ACHN (cell line): ENCODE data around the gene PXMP2.
"Not testable (repeated sequence)": the region's sequence is repeated elsewhere in the genome, so short reads cannot be mapped to it uniquely, and the experiment has no call there.

ENCODE experiments used
- DNase-seq: peaks from one replicate; pipeline ENCODE4 v3.0.0-alpha.2; 2015
- in situ Hi-C: cut with HindIII; loops from 2 replicates; pipeline ENCODE4 v1.10.0; 2017; ENCODE audit warnings: low sequenced_read_pairs, low pct_ligation_motif_present, low pct_unique_long_range_greater_than_20kb

The PXMP2 gene

GRCh38 chr12:132677492-132677891 is 9.9 kb upstream of the PXMP2 start:
- in situ Hi-C loops = no loop called here
- no peak for DNase-seq

- in situ Hi-C loops = no loop called here
- DNase-seq = no peak
Measured at GRCh38 chr12:132685400-132685799, 2.0 kb upstream of the PXMP2 start.

GRCh38 chr12:132686825-132687210 is 569 bp upstream of the PXMP2 start:
- DNase-seq = no peak

GRCh38 chr12:132689227-132689626 is 1.8 kb downstream of the PXMP2 start:
- DNase-seq = no peak
- in situ Hi-C loops = no loop called here

More at GRCh38 chr12:132686825-132687210, 569 bp upstream of the PXMP2 start:
- in situ Hi-C loops = no loop called here

- in situ Hi-C loops = no loop called here
Measured at GRCh38 chr12:132690112-132690511, 2.7 kb downstream of the PXMP2 start.

GRCh38 chr12:132692030-132692429 is 4.6 kb downstream of the PXMP2 start:
- DNase-seq, in situ Hi-C loops: not testable (repeated sequence)

More at GRCh38 chr12:132690112-132690511, 2.7 kb downstream of the PXMP2 start:
- DNase-seq = no peak

- DNase-seq, in situ Hi-C loops: not testable (repeated sequence)
Measured at GRCh38 chr12:132694888-132695287, 7.5 kb downstream of the PXMP2 start.

- DNase-seq = no peak
- in situ Hi-C loops = no loop called here
Measured at GRCh38 chr12:132695431-132695830, 8.0 kb downstream of the PXMP2 start.

GRCh38 chr12:132698341-132698740 is 11.0 kb downstream of the PXMP2 start:
- DNase-seq = no peak
- in situ Hi-C loops = no loop called here

GRCh38 chr12:132700212-132700822 is 12.9 kb downstream of the PXMP2 start:
- no peak for DNase-seq

GRCh38 chr12:132702640-132703039 is 15.3 kb downstream of the PXMP2 start:
- DNase-seq = no peak
- in situ Hi-C loops = no loop called here

More at GRCh38 chr12:132700212-132700822, 12.9 kb downstream of the PXMP2 start:
- in situ Hi-C loops = no loop called here

GRCh38 chr12:132703641-132704040 is 16.3 kb downstream of the PXMP2 start:
- in situ Hi-C loops = no loop called here
- DNase-seq = no peak

- in situ Hi-C loops = no loop called here
- DNase-seq = no peak
Measured at GRCh38 chr12:132707241-132707640, 19.9 kb downstream of the PXMP2 start.

GRCh38 chr12:132708150-132708549 is 20.8 kb downstream of the PXMP2 start:
- DNase-seq = no peak
- in situ Hi-C loops = no loop called here

- in situ Hi-C loops = no loop called here
- DNase-seq = peak; percentile 40
Measured at GRCh38 chr12:132710043-132710404, 22.6 kb downstream of the PXMP2 start.

- in situ Hi-C loops = no loop called here
- DNase-seq = peak; percentile 96
Measured at GRCh38 chr12:132710405-132711079, 23.2 kb downstream of the PXMP2 start, which contains the start of gene PGAM5. Gene PGAM5 (plus strand): TSS chr12:132710842. CDS start chr12:132710877, 35 bp downstream.

- in situ Hi-C loops = no loop called here
- peak; percentile 48 for DNase-seq
Measured at GRCh38 chr12:132711080-132711843, 23.9 kb downstream of the PXMP2 start.

- no peak for DNase-seq
- in situ Hi-C loops = no loop called here
Measured at GRCh38 chr12:132713123-132713522, 25.7 kb downstream of the PXMP2 start.

GRCh38 chr12:132715874-132716273 is 28.5 kb downstream of the PXMP2 start:
- in situ Hi-C loops = no loop called here
- no peak for DNase-seq
